ENCODE measurements around the gene ODAD4. TPM values are rescaled to one million over a fixed set of nuclear protein-coding genes. Genes with fewer than 3 reads are reported as not detected.
"Not testable (repeated sequence)": the region's sequence is repeated elsewhere in the genome, so short reads cannot be mapped to it uniquely, and the experiment has no call there.

ODAD4 gene
- total RNA-seq, 1 donor from 2014 or later = 2.1 TPM

GRCh38 chr17:42005166-42005565, 74.7 kb downstream of the ODAD4 start:
- Mint-ChIP-seq H3K4me3 (no peak overlapping the region), H3K27me3 (ENCODE audit: low read depth) (no peaks in the 10 kb centered on the region), H3K9me3 (no peaks in the 10 kb centered on the region), H3K4me1 (no peaks in the 10 kb centered on the region), H3K27ac (no peak overlapping the region), H3K36me3 (peaks cover 17% of the 10 kb centered on the region)
- no peak for DNase-seq (ENCODE audit: low spot score in 2 of 2, unreplicated experiment in 2 of 2)
- no peak for TF ChIP-seq CTCF (IDR thresholded peaks at IDR 0.05; ENCODE audit: unreplicated experiment)

GRCh38 chr17:42009170-42009569, 78.8 kb downstream of the ODAD4 start:
- Mint-ChIP-seq H3K27me3 (ENCODE audit: low read depth) (no peaks in the 10 kb centered on the region), H3K36me3 (peaks cover 11% of the 10 kb centered on the region), H3K27ac (no peak overlapping the region), H3K9me3 (no peaks in the 10 kb centered on the region), H3K4me3 (no peak overlapping the region), H3K4me1 (peaks cover 4% of the 10 kb centered on the region)
- TF ChIP-seq CTCF (IDR thresholded peaks at IDR 0.05; ENCODE audit: unreplicated experiment) = no peak
- no peak for DNase-seq (ENCODE audit: low spot score in 2 of 2, unreplicated experiment in 2 of 2)

GRCh38 chr17:42010266-42010680, 79.9 kb downstream of the ODAD4 start:
- H3K27me3 Mint-ChIP-seq (ENCODE audit: low read depth); H3K4me3 Mint-ChIP-seq; H3K9me3 Mint-ChIP-seq; DNase-seq (ENCODE audit: low spot score in 2 of 2, unreplicated experiment in 2 of 2); H3K4me1 Mint-ChIP-seq; H3K27ac Mint-ChIP-seq: not testable (repeated sequence)
- peaks cover 11% of the 10 kb centered on the region for H3K36me3 Mint-ChIP-seq

GRCh38 chr17:42010898-42011516, 80.6 kb downstream of the ODAD4 start:
- Mint-ChIP-seq H3K36me3 (peaks cover 11% of the 10 kb centered on the region), H3K9me3 (no peaks in the 10 kb centered on the region), H3K27me3 (ENCODE audit: low read depth) (no peaks in the 10 kb centered on the region), H3K4me3 (no peak overlapping the region), H3K4me1 (peaks cover 7% of the 10 kb centered on the region), H3K27ac (no peak overlapping the region)
- no peak for TF ChIP-seq CTCF (IDR thresholded peaks at IDR 0.05; ENCODE audit: unreplicated experiment)
- no peak for DNase-seq (ENCODE audit: low spot score in 2 of 2, unreplicated experiment in 2 of 2)

GRCh38 chr17:42012363-42012762, 81.9 kb downstream of the ODAD4 start:
- H3K9me3 Mint-ChIP-seq; H3K27me3 Mint-ChIP-seq (ENCODE audit: low read depth); DNase-seq (ENCODE audit: low spot score in 2 of 2, unreplicated experiment in 2 of 2); H3K27ac Mint-ChIP-seq; H3K4me3 Mint-ChIP-seq; H3K36me3 Mint-ChIP-seq: not testable (repeated sequence)
- peaks cover 13% of the 10 kb centered on the region for H3K4me1 Mint-ChIP-seq

GRCh38 chr17:42013740-42014139, 83.3 kb downstream of the ODAD4 start:
- H3K9me3 Mint-ChIP-seq; DNase-seq (ENCODE audit: low spot score in 2 of 2, unreplicated experiment in 2 of 2); H3K27me3 Mint-ChIP-seq (ENCODE audit: low read depth); H3K4me3 Mint-ChIP-seq; H3K36me3 Mint-ChIP-seq: not testable (repeated sequence)
- H3K4me1 Mint-ChIP-seq = peaks cover 22% of the 10 kb centered on the region
- peak overlapping the region; percentile 70 for H3K27ac Mint-ChIP-seq

Other genes with a start within 250 kb of the ODAD4 start
- 600 to 610 TPM (median 606 TPM) in 3 replicates for gene EIF1, start 241.7 kb upstream of the ODAD4 start, total RNA-seq
- gene GAST, start 218.3 kb upstream of the ODAD4 start, total RNA-seq = not detected in 3 replicates
- gene HAP1, start 196.0 kb upstream of the ODAD4 start, total RNA-seq = 0.44 to 0.66 TPM (median 0.45 TPM) in 3 replicates
- 202 to 207 TPM (median 205 TPM) in 3 replicates for gene JUP, start 143.9 kb upstream of the ODAD4 start, total RNA-seq
- gene P3H4, start 118.7 kb upstream of the ODAD4 start, total RNA-seq = 61.0 to 62.0 TPM (median 62.0 TPM) in 3 replicates
- gene FKBP10, start 117.6 kb upstream of the ODAD4 start, total RNA-seq = 369 to 401 TPM (median 371 TPM) in 3 replicates
- gene NT5C3B, start 94.4 kb upstream of the ODAD4 start, total RNA-seq = 68.5 to 75.5 TPM (median 69.6 TPM) in 3 replicates
- 0.16 to 0.27 TPM in 2 of 3 replicates, not detected in the other for gene KLHL10, start 92.8 kb upstream of the ODAD4 start, total RNA-seq
- gene KLHL11, start 65.2 kb upstream of the ODAD4 start, total RNA-seq = 21.4 to 22.1 TPM (median 21.9 TPM) in 3 replicates
- gene ACLY, start 11.7 kb upstream of the ODAD4 start, total RNA-seq = 126 to 133 TPM (median 130 TPM) in 3 replicates
- 67.6 to 70.2 TPM (median 68.1 TPM) in 3 replicates for gene CNP, start 36.2 kb downstream of the ODAD4 start, total RNA-seq
- 97.2 to 103 TPM (median 97.7 TPM) in 3 replicates for gene DNAJC7, start 86.8 kb downstream of the ODAD4 start, total RNA-seq
- gene NKIRAS2, start 89.5 kb downstream of the ODAD4 start, total RNA-seq = 47.2 to 49.6 TPM (median 48.1 TPM) in 3 replicates
- gene C17orf113, start 120.0 kb downstream of the ODAD4 start, total RNA-seq = 4.1 to 5.1 TPM (median 4.4 TPM) in 3 replicates
- gene ZNF385C, start 167.9 kb downstream of the ODAD4 start, total RNA-seq = 2.2 to 2.9 TPM (median 2.5 TPM) in 3 replicates
- 10.5 to 11.6 TPM (median 11.3 TPM) in 3 replicates for gene DHX58, start 182.1 kb downstream of the ODAD4 start, total RNA-seq
- gene KAT2A, start 190.8 kb downstream of the ODAD4 start, total RNA-seq = 86.2 to 87.5 TPM (median 86.4 TPM) in 3 replicates
- 0.18 TPM in 1 of 3 replicates, not detected in the others for gene HSPB9, start 192.2 kb downstream of the ODAD4 start, total RNA-seq
- gene RAB5C, start 224.4 kb downstream of the ODAD4 start, total RNA-seq = 71.2 to 78.2 TPM (median 73.2 TPM) in 3 replicates